Esophagus squamous epithelium (tissue), 5 donors: ENCODE data around the gene ZFR2. TPM values are rescaled to one million over a fixed set of nuclear protein-coding genes. Genes with fewer than 3 reads are reported as not detected.
A peak's percentile ranks its signal among the peaks of the same experiment; 100 is the strongest.

Experiments
- DNase-seq: peaks from one replicate; lab custom pipeline; 2025; lab: John Stamatoyannopoulos, UW
- H3K27ac ChIP-seq, 4 donors: fragments of 200-600 bp; sonication (generic); one replicate each; pipeline ENCODE4 v1.5.1; 2016 to 2019; ENCODE audit warnings: mild to moderate bottlenecking in 1 of 4
- H3K27me3 ChIP-seq, 4 donors: fragments of 200-600 bp; sonication (generic); 1 replicate in 3 of 4; 2 replicates in 1 of 4; pipeline versions ENCODE4 v1.5.1 to v1.6.0; 2017 to 2021; ENCODE audit warnings: antibody characterized with exemption in 1 of 4
- H3K36me3 ChIP-seq, 3 donors: fragments of 200-600 bp; sonication (generic); one replicate each; pipeline ENCODE4 v1.5.1; 2016 to 2019
- H3K4me1 ChIP-seq, 3 donors: fragments of 200-600 bp; sonication (generic); one replicate each; pipeline ENCODE4 v1.5.1; 2017 to 2019
- H3K4me3 ChIP-seq, 4 donors: fragments of 200-600 bp; sonication (generic); 1 replicate in 3 of 4; 2 replicates in 1 of 4; pipeline ENCODE4 v1.5.1; 2016 to 2019; ENCODE audit warnings: mild to moderate bottlenecking in 2 of 4, moderate library complexity in 1 of 4
- H3K9me3 ChIP-seq, 3 donors: fragments of 200-600 bp; sonication (generic); one replicate each; pipeline ENCODE4 v1.5.1; 2016 to 2019
- CTCF ChIP-seq, 6 experiments: fragments of 450-650 bp in 4 of 6; fragments of 200-600 bp in 2 of 6; sonication (generic) in 2 of 6; IDR thresholded peaks; one replicate each; pipeline ENCODE4 v1.5.1; 2016 to 2019; ENCODE audit warnings: antibody characterized with exemption in 6 of 6, mild to moderate bottlenecking in 4 of 6, moderate library complexity in 4 of 6
- POLR2A ChIP-seq, 4 donors: fragments of 450-650 bp; IDR thresholded peaks; one replicate each; pipeline ENCODE4 v1.6.1; 2017; ENCODE audit warnings: antibody characterized with exemption in 4 of 4, mild to moderate bottlenecking in 4 of 4, moderate library complexity in 3 of 4
- WGBS, 2 donors: methylation state at CpG; one replicate each; pipeline ENCODE4 v1.1.5; 2018; 5-methylcytosine and 5-hydroxymethylcytosine counted together
- intact Hi-C: fragments of 100-400 bp; cut with DNase I; formaldehyde crosslinking; loops from one replicate; pipeline ENCODE4 v1.15.0; 2022
- total RNA-seq, 4 donors: library from RNA; depleted of rRNA; stranded (reverse); fragments of >200 nt; gene quantifications; one replicate each; pipeline ENCODE4 v1.1.0, GENCODE V29; 2016
- donor health status: DM: yes; HTN: yes; CAD: no.

The ZFR2 gene
- total RNA-seq, 4 donors from 2014 or later = not detected

GRCh38 chr19:3825286-3825956 is 43.4 kb downstream of the ZFR2 start:
- intact Hi-C loops = no loop called here
- H3K36me3 ChIP-seq = no peaks in the 10 kb centered on the region
- TF ChIP-seq CTCF (IDR thresholded peaks at IDR 0.05) (no peak), POLR2A (IDR thresholded peaks at IDR 0.05) (no peak)
- H3K27ac ChIP-seq = no peak overlapping the region
- no peaks in the 10 kb centered on the region for H3K9me3 ChIP-seq
- DNase-seq = no peak
- peaks cover 5 to 14% (median 9%) of the 10 kb centered on the region in 3 donors for H3K4me1 ChIP-seq
- 65 to 73% methylated on average over 15 of the region's 32 CpGs for WGBS, 2 donors
- no peak overlapping the region for H3K4me3 ChIP-seq
- H3K27me3 ChIP-seq = peaks cover 0 to 28% (median 0%) of the 10 kb centered on the region in 4 donors

DNA sequence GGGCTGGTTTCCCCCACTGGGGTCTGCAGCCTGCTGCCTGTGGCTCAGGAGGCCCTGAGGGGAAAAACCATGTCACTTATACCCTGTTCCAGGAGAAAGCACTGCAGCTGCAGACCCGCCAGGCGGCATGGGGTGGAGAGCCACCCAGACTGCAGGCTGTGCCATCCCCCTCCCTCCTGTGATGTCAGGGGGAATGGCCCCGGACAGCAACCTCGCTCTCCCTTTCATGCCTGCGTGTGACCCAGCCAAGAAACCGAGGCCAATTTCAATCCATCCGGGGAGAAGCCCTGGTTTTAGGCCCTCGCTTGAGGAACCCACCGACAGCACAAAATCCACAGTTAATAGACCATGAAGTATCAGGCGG is 45.5 kb downstream of the ZFR2 start:
- no peaks in the 10 kb centered on the region for H3K36me3 ChIP-seq
- no peak for DNase-seq
- WGBS, 2 donors = 92 to 100% methylated on average over 1 to 5 of the region's 10 CpGs
- H3K4me1 ChIP-seq = peaks cover 0 to 14% (median 2%) of the 10 kb centered on the region in 3 donors
- TF ChIP-seq POLR2A (IDR thresholded peaks at IDR 0.05) (no peak), CTCF (IDR thresholded peaks at IDR 0.05) (no peak)
- H3K27me3 ChIP-seq = peaks cover 0 to 24% (median 0%) of the 10 kb centered on the region in 4 donors
- H3K27ac ChIP-seq = no peak overlapping the region
- H3K9me3 ChIP-seq = no peaks in the 10 kb centered on the region
- intact Hi-C loops = no loop called here
- H3K4me3 ChIP-seq = no peak overlapping the region

GRCh38 chr19:3822683-3823349 is 46.0 kb downstream of the ZFR2 start:
- no peak for TF ChIP-seq POLR2A (IDR thresholded peaks at IDR 0.05)
- no peak for TF ChIP-seq CTCF (IDR thresholded peaks at IDR 0.05)
- Histone ChIP-seq H3K36me3 (no peaks in the 10 kb centered on the region), H3K9me3 (no peaks in the 10 kb centered on the region), H3K4me3 (no peak overlapping the region), H3K27ac (no peak overlapping the region), H3K4me1 (peaks cover 0 to 12% (median 0%) of the 10 kb centered on the region in 3 donors), H3K27me3 (peaks cover 0 to 24% (median 0%) of the 10 kb centered on the region in 4 donors)
- 86 to 93% methylated on average over 2 to 12 of the region's 26 CpGs for WGBS, 2 donors
- intact Hi-C loops = no loop called here
- DNase-seq = no peak

DNA sequence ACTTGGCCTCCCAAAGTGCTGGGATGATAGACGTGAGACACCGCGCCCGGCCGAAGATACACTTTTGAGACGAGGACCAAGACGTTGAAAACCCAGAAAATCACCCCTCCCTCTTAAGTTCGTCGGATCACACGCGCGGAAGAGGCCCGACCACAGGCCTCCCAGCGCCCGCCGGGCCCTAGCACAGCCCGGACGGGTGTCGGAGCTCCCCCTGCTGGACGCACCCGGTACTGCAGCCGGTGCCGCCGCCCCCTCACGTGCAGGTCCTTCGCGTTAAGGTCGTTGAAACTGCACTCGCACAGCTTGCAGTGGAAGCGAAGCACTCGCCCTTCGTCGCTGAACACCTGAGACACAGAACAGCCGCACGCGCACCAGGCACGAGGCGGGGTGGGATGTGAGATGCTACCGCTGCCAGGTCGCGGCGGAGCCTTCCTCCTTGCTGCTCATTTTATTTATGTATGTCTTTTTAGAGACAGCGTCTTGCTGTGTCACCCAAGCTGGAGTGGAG is 46.9 kb downstream of the ZFR2 start:
- H3K36me3 ChIP-seq = no peaks in the 10 kb centered on the region
- WGBS, 2 donors = 31 to 32% methylated on average over 6 to 22 of the region's 43 CpGs
- peaks cover 0 to 11% (median 0%) of the 10 kb centered on the region in 3 donors for H3K4me1 ChIP-seq
- no peak overlapping the region for H3K4me3 ChIP-seq
- intact Hi-C loops = no loop called here
- TF ChIP-seq CTCF (IDR thresholded peaks at IDR 0.05) (peak; percentile 95 to 100 (median 98)), POLR2A (IDR thresholded peaks at IDR 0.05) (no peak)
- no peaks in the 10 kb centered on the region for H3K9me3 ChIP-seq
- H3K27me3 ChIP-seq = peaks cover 0 to 24% (median 0%) of the 10 kb centered on the region in 4 donors
- H3K27ac ChIP-seq = no peak overlapping the region
- DNase-seq = no peak

DNA sequence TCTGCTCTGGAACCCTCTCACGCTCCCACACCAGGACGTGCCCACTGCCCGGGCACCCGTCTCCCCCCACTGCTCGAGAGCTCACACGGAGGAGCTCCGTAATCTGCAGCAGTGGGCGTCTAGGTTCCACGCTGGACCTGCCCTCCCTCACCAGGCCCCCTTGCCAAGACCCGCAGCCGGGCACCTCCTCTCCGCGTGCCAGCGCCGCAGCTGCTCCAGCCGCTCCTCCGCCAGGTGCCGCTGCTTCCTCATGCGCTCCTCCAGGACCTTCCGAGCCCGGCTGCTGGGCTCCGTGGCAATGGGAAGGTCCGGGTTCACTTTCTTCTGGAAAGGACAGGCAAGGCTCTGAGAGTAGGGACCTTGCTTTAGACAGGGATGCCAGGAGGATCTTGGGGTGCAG is 47.7 kb downstream of the ZFR2 start:
- Histone ChIP-seq H3K4me3 (no peak overlapping the region), H3K9me3 (no peaks in the 10 kb centered on the region), H3K4me1 (peaks cover 0 to 11% (median 0%) of the 10 kb centered on the region in 3 donors), H3K27ac (no peak overlapping the region), H3K27me3 (peaks cover 0 to 24% (median 0%) of the 10 kb centered on the region in 4 donors), H3K36me3 (no peaks in the 10 kb centered on the region)
- TF ChIP-seq CTCF (IDR thresholded peaks at IDR 0.05) (no peak), POLR2A (IDR thresholded peaks at IDR 0.05) (no peak)
- intact Hi-C loops = no loop called here
- 78 to 97% methylated on average over 5 to 14 of the region's 23 CpGs for WGBS, 2 donors
- DNase-seq = no peak
